ENCODE results near the gene ADORA3.

Gene ADORA3

GRCh38 chr1:111474521-111474920 is 28.9 kb downstream of the ADORA3 start:
- no peak for DNase-seq (ENCODE audit: low spot score)

GRCh38 chr1:111474106-111474505 is 29.3 kb downstream of the ADORA3 start:
- no peak for DNase-seq (ENCODE audit: low spot score)

- DNase-seq (ENCODE audit: low spot score), result no peak
These were observed 31.9 kb downstream of the ADORA3 start for GRCh38 chr1:111471538-111471937.

- no peak for DNase-seq (ENCODE audit: low spot score)
These were observed 32.4 kb downstream of the ADORA3 start for GRCh38 chr1:111471012-111471411.

- no peak for DNase-seq (ENCODE audit: low spot score)
These were observed 32.8 kb downstream of the ADORA3 start for GRCh38 chr1:111470596-111470995.

GRCh38 chr1:111469539-111469938 is 33.9 kb downstream of the ADORA3 start:
- DNase-seq (ENCODE audit: low spot score), result no peak

- DNase-seq (ENCODE audit: low spot score), result no peak
These were observed 34.7 kb downstream of the ADORA3 start for GRCh38 chr1:111468717-111469100.

GRCh38 chr1:111467865-111468716 is 35.3 kb downstream of the ADORA3 start:
- DNase-seq (ENCODE audit: low spot score), result no peak

- DNase-seq (ENCODE audit: low spot score), result no peak
These were observed 37.0 kb downstream of the ADORA3 start for GRCh38 chr1:111466480-111466879.

GRCh38 chr1:111465754-111466153 is 37.7 kb downstream of the ADORA3 start:
- DNase-seq (ENCODE audit: low spot score), result no peak

- peak; percentile 28 for DNase-seq (ENCODE audit: low spot score)
These were observed 40.3 kb downstream of the ADORA3 start for GRCh38 chr1:111463029-111463683.

GRCh38 chr1:111462370-111463028 is 40.9 kb downstream of the ADORA3 start:
- no peak for DNase-seq (ENCODE audit: low spot score)

GRCh38 chr1:111461765-111462164 is 41.7 kb downstream of the ADORA3 start:
- no peak for DNase-seq (ENCODE audit: low spot score)

- no peak for DNase-seq (ENCODE audit: low spot score)
These were observed 47.8 kb downstream of the ADORA3 start for GRCh38 chr1:111455642-111456031.

GRCh38 chr1:111454859-111455641 is 48.4 kb downstream of the ADORA3 start:
- no peak for DNase-seq (ENCODE audit: low spot score)

GRCh38 chr1:111453706-111454105 is 49.7 kb downstream of the ADORA3 start:
- no peak for DNase-seq (ENCODE audit: low spot score)

- no peak for DNase-seq (ENCODE audit: low spot score)
These were observed 50.9 kb downstream of the ADORA3 start for GRCh38 chr1:111452581-111452980.

- DNase-seq (ENCODE audit: low spot score), result no peak
These were observed 53.2 kb downstream of the ADORA3 start for GRCh38 chr1:111450185-111450584.

GRCh38 chr1:111449703-111450017 is 53.8 kb downstream of the ADORA3 start:
- no peak for DNase-seq (ENCODE audit: low spot score)
